Spleen (tissue), 7 donors: ENCODE data around the gene MAP4K1.

Experiments
- CTCF ChIP-seq, 11 experiments: fragments of 200-600 bp in 7 of 11; fragments of 450-650 bp in 4 of 11; sonication (generic) in 4 of 11; IDR thresholded peaks in 8 of 11; conservative IDR thresholded peaks in 3 of 11; 1 replicate in 7 of 11; 2 replicates in 4 of 11; pipeline versions ENCODE4 v1.4.0 to v1.8.0; 2016 to 2021; ENCODE audit warnings: antibody characterized with exemption in 11 of 11, inconsistent platforms in 4 of 11, mild to moderate bottlenecking in 1 of 11
- POLR2A ChIP-seq, 3 donors: fragments of 450-650 bp; IDR thresholded peaks; one replicate each; pipeline ENCODE4 v1.5.1; 2017; ENCODE audit warnings: antibody characterized with exemption in 3 of 3, mild to moderate bottlenecking in 1 of 3
- donor health status: DM: no; HTN: no; CAD: no; lungs with moderate emphysema.
- donor health status: DM: no; HTN: no; CAD: no.
- donor health status: DM: no; HTN: no; CAD: no.

DNA sequence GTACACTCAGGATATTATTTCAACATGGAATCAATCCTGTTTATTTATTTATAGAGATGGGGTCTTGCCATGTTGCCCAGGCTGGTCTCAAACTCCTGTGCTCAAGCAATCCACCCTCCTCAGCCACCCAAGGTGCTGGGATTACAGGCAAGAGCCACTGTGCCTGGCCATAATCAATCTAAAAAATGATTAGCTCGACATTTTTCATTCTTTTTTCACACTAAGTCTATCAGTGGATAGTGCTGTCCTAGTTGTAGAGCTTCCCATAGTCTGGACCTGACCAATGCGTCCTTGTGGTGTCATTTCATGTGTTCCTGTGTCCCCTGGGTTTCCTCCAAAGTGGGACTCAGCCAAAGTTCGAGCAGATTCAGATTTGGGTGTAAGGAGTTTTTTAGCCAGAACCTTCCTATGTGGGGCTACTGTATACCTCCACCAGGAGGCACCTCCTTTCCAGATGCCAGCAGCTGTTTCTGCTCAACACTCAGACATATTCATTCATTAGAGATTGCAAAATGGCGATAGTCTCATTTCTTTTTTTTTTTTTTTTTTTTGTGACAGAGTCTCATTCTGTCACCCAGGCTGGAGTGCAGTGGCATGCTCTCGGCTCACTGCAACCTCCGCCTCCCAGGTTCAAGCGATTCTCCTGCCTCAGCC lies 61.1 kb downstream of the MAP4K1 start:
- TF ChIP-seq CTCF (IDR thresholded peaks at IDR 0.05 in 8 of 11, conservative IDR thresholded peaks at IDR 0.05 in 3 of 11) (no peak), POLR2A (IDR thresholded peaks at IDR 0.05) (no peak)
